DND-41 (cell line): Measurements from ENCODE around the gene ASIC5.

Experiments used
- ATAC-seq: fragments of 200-7000 bp; cut with Tn5 transposase; 3 replicates; pipeline ENCODE4 v1.9.1; 2021; ENCODE audit warnings: low read depth; ENCODE audit not compliant: insufficient read depth
- DNase-seq: peaks from one replicate; pipeline ENCODE4 v3.0.0-alpha.2; 2020
- H2AFZ ChIP-seq: 2 replicates; pipeline ENCODE4 v1.6.0; 2012; ENCODE audit warnings: low read depth, low read length
- H3K27ac ChIP-seq: 2 replicates; pipeline ENCODE4 v1.5.1; 2012; ENCODE audit warnings: low read length, inconsistent platforms
- H3K27me3 ChIP-seq: fragments of 200-600 bp; sonication (generic); 2 replicates; pipeline ENCODE4 v1.6.0; 2012; ENCODE audit warnings: low read length, mild to moderate bottlenecking, inconsistent platforms; ENCODE audit not compliant: insufficient read depth, poor library complexity
- H3K36me3 ChIP-seq: 2 replicates; pipeline ENCODE4 v1.5.1; 2012; ENCODE audit warnings: low read length, inconsistent platforms; ENCODE audit not compliant: insufficient read depth
- H3K4me1 ChIP-seq: 2 replicates; pipeline ENCODE4 v1.5.1; 2012; ENCODE audit warnings: mild to moderate bottlenecking, low read length; ENCODE audit not compliant: insufficient read depth
- H3K4me2 ChIP-seq: 2 replicates; pipeline ENCODE4 v1.6.0; 2012; ENCODE audit warnings: mild to moderate bottlenecking, moderate library complexity, low read length, inconsistent platforms; ENCODE audit not compliant: insufficient read depth
- H3K4me3 ChIP-seq, 2 experiments: fragments of 200-600 bp in 1 of 2; shearing (Covaris generic) in 1 of 2; 2 replicates each; pipeline ENCODE4 v1.5.1; 2012 to 2016; ENCODE audit warnings: inconsistent platforms in 2 of 2, low read length in 2 of 2, mild to moderate bottlenecking in 2 of 2, low read depth in 1 of 2, moderate library complexity in 1 of 2
- H3K79me2 ChIP-seq: 2 replicates; pipeline ENCODE4 v1.6.0; 2012; ENCODE audit warnings: low read length, inconsistent platforms; ENCODE audit not compliant: insufficient read depth
- H3K9ac ChIP-seq: 2 replicates; pipeline ENCODE4 v1.6.0; 2012; ENCODE audit warnings: low read depth, mild to moderate bottlenecking, inconsistent platforms, low read length, moderate library complexity
- H3K9me3 ChIP-seq: 2 replicates; pipeline ENCODE4 v1.5.1; 2012; ENCODE audit warnings: low read length, moderate library complexity, mild to moderate bottlenecking, inconsistent platforms; ENCODE audit not compliant: insufficient read depth, severe bottlenecking
- H4K20me1 ChIP-seq: 2 replicates; pipeline ENCODE4 v1.6.0; 2012; ENCODE audit warnings: low read length; ENCODE audit not compliant: insufficient read depth
- EZH2 ChIP-seq: IDR thresholded peaks from 3 replicates; pipeline ENCODE4 v1.6.1; 2012; ENCODE audit warnings: borderline replicate concordance, low read depth, mild to moderate bottlenecking, moderate library complexity, low read length, inconsistent platforms; ENCODE audit not compliant: severe bottlenecking
- TF ChIP-seq, protein P1 (sequence below): IDR thresholded peaks from 2 replicates; pipeline ENCODE4 v1.5.1; 2012; ENCODE audit warnings: borderline replicate concordance, low read length, moderate library complexity, mild to moderate bottlenecking; ENCODE audit not compliant: poor library complexity, severe bottlenecking; ENCODE audit errors: extremely low read depth

Gene ASIC5

DNA sequence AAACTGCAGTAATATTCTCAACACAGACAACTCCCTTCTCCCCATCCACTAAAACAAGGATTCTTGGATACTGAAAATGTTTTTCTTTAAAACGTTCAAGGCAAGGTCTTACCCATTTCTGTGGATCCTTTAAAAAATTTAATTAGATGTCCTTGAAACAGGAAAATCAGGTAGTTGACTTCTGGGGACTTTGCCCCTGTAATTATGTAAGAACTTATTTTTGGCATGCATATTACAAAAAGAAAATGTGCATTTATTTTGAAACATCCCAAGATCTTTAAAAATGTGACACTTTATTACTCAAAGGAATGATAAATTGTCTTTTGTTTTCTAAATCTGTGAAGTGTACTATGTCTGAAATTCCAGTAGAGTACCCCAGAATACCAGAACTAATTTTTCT is 81.4 kb downstream of the ASIC5 start:
- no peak for ATAC-seq
- Histone ChIP-seq H3K9ac (no peak overlapping the region), H2AFZ (no peak overlapping the region), H3K4me2 (no peak overlapping the region), H3K9me3 (no peaks in the 10 kb centered on the region), H4K20me1 (no peaks in the 10 kb centered on the region), H3K27me3 (no peaks in the 10 kb centered on the region), H3K79me2 (no peaks in the 10 kb centered on the region), H3K4me3 (no peak overlapping the region), H3K36me3 (peaks cover 15% of the 10 kb centered on the region), H3K4me1 (no peaks in the 10 kb centered on the region), H3K27ac (no peak overlapping the region)
- DNase-seq = no peak
- no peak for TF ChIP-seq EZH2
- TF ChIP-seq, protein P1, sequence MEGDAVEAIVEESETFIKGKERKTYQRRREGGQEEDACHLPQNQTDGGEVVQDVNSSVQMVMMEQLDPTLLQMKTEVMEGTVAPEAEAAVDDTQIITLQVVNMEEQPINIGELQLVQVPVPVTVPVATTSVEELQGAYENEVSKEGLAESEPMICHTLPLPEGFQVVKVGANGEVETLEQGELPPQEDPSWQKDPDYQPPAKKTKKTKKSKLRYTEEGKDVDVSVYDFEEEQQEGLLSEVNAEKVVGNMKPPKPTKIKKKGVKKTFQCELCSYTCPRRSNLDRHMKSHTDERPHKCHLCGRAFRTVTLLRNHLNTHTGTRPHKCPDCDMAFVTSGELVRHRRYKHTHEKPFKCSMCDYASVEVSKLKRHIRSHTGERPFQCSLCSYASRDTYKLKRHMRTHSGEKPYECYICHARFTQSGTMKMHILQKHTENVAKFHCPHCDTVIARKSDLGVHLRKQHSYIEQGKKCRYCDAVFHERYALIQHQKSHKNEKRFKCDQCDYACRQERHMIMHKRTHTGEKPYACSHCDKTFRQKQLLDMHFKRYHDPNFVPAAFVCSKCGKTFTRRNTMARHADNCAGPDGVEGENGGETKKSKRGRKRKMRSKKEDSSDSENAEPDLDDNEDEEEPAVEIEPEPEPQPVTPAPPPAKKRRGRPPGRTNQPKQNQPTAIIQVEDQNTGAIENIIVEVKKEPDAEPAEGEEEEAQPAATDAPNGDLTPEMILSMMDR = no peak

DNA sequence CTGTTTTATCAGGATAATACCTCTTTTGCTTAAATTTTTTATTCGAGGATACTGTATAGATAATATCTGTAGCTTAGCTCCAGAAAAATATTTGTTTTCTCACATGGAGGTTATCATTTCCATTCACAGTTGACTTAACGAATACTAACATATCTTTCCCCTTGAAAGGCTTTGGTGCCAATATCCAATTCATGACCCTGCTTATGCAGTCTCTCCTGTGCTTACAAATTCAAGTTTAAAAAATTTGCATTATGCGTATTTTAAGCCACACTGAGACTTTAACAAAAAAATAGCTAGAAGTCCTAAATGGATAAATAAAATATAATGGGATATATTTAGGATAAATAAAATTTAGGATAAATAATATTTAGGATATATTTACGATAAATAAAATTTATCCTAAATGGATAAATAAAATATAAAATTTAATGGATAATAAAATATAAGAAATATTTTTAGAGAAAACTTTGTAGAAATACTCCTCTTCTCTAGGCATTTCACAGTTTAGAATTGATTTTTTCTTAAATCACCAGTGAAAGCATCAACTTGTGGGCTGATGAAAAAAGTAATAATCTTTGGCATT is 84.7 kb downstream of the ASIC5 start:
- ATAC-seq = no peak
- Histone ChIP-seq H2AFZ (no peak overlapping the region), H3K4me1 (no peaks in the 10 kb centered on the region)

DNA sequence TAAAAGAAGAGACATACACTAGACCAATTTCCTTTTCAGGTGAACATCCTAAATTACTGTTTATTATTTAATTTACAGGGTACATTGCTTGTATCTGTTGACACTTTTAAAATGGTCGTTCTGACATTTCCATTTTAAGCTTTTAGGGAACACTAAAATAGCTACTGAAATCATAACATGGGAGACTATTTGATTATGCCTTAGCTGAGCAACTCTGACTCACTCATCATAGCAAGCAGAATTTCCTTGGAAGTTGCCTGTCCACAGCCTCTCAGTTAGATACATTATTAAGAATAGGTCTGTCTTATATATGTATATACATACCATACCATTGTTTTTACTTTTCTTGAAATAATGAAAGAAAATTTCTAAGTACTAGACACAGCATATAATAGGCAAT is 85.3 kb downstream of the ASIC5 start:
- Histone ChIP-seq H3K4me3 (no peak overlapping the region), H3K4me1 (no peaks in the 10 kb centered on the region), H3K9me3 (no peaks in the 10 kb centered on the region), H3K79me2 (no peaks in the 10 kb centered on the region), H2AFZ (no peak overlapping the region), H3K36me3 (peaks cover 30% of the 10 kb centered on the region; the same call in 1 of the 2 replicates), H3K27ac (no peak overlapping the region), H3K4me2 (no peak overlapping the region), H4K20me1 (no peaks in the 10 kb centered on the region), H3K9ac (no peak overlapping the region), H3K27me3 (no peaks in the 10 kb centered on the region)
- no peak for ATAC-seq
- DNase-seq = no peak
- TF ChIP-seq EZH2 = no peak
- TF ChIP-seq, protein P1 = no peak

More for the DNA sequence above, 84.7 kb downstream of the ASIC5 start:
- no peak overlapping the region for H3K9ac ChIP-seq
- no peak overlapping the region for H3K27ac ChIP-seq
- TF ChIP-seq, protein P1 = no peak
- no peak for TF ChIP-seq EZH2
- no peak for DNase-seq
- no peaks in the 10 kb centered on the region for H3K79me2 ChIP-seq
- H3K9me3 ChIP-seq = no peaks in the 10 kb centered on the region
- no peaks in the 10 kb centered on the region for H3K27me3 ChIP-seq
- H3K4me2 ChIP-seq = no peak overlapping the region
- peaks cover 29% of the 10 kb centered on the region; the same call in 1 of the 2 replicates for H3K36me3 ChIP-seq
- no peaks in the 10 kb centered on the region for H4K20me1 ChIP-seq
- no peak overlapping the region for H3K4me3 ChIP-seq
